Mucosa of descending colon (tissue), 3 donors: ENCODE data around the gene CDHR1. TPM values are rescaled to one million over a fixed set of nuclear protein-coding genes. Genes with fewer than 3 reads are reported as not detected.
"Not testable (repeated sequence)": the region's sequence is repeated elsewhere in the genome, so short reads cannot be mapped to it uniquely, and the experiment has no call there.

ENCODE experiments used
- ATAC-seq: fragments of 200-7000 bp; cut with Tn5 transposase; one replicate; pipeline ENCODE4 v1.9.1; 2020; ENCODE audit warnings: mild to moderate bottlenecking, moderate library complexity
- DNase-seq, 3 donors: peaks; one replicate each; pipeline ENCODE4 v3.0.0-alpha.2; 2020
- H3K36me3 ChIP-seq: fragments of 200-600 bp; one replicate; pipeline ENCODE4 v1.8.0; 2021; ENCODE audit warnings: low read depth, mild to moderate bottlenecking
- H3K4me1 ChIP-seq: fragments of 200-600 bp; one replicate; pipeline ENCODE4 v1.8.0; 2021; ENCODE audit warnings: low read depth, mild to moderate bottlenecking
- H3K4me3 ChIP-seq: fragments of 200-600 bp; one replicate; pipeline ENCODE4 v1.8.0; 2021; ENCODE audit warnings: mild to moderate bottlenecking
- H3K9me3 ChIP-seq: fragments of 200-600 bp; one replicate; pipeline ENCODE4 v1.8.0; 2021; ENCODE audit warnings: mild to moderate bottlenecking
- CTCF ChIP-seq: fragments of 200-600 bp; IDR thresholded peaks from one replicate; pipeline ENCODE4 v1.8.0; 2022; ENCODE audit warnings: antibody characterized with exemption, mild to moderate bottlenecking
- intact Hi-C, 2 donors: fragments of 100-400 bp; cut with DNase I in 1 of 2; cut with micrococcal nuclease in 1 of 2; formaldehyde crosslinking; loops; one replicate each; pipeline versions ENCODE4 v1.11.0 to v1.11.1; 2022; cut with DNase I, micrococcal nuclease
- total RNA-seq, 3 donors: library from RNA; stranded (reverse); fragmentation: NEBNext Ultra II Directional in 2 of 3; extraction: Animal tissue kit (Norgen Biotek cat#: 25700) in 2 of 3; gene quantifications; one replicate each; pipeline versions ENCODE4 v1.2.1 to v1.2.4, GENCODE V29; 2021 to 2023
- donor health status: DM: no; HTN: no; CAD: no; lungs with moderate emphysema.
- donor health status: DM: no; HTN: no; CAD: no.
- donor health status: DM: no; HTN: yes; CAD: no.

CDHR1 gene
- total RNA-seq, 3 donors from 2014 or later, result 39.6 to 169 (median 114) TPM

GRCh38 chr10:84176836-84177474 lies 17.4 kb upstream of the CDHR1 start:
- H3K4me1 ChIP-seq, result peaks cover 11% of the 10 kb centered on the region
- ATAC-seq (no peak), DNase-seq (peak in 1 of 3 donors; percentile 0)
- no peak overlapping the region for H3K4me3 ChIP-seq
- no peaks in the 10 kb centered on the region for H3K9me3 ChIP-seq
- H3K36me3 ChIP-seq, result no peaks in the 10 kb centered on the region
- no peak for TF ChIP-seq CTCF
- intact Hi-C loops, result no loop called here

- ATAC-seq (no peak), DNase-seq (peak in 1 of 3 donors; percentile 63)
- H3K9me3 ChIP-seq, result no peaks in the 10 kb centered on the region
- H3K36me3 ChIP-seq, result no peaks in the 10 kb centered on the region
- no peak overlapping the region for H3K4me3 ChIP-seq
- TF ChIP-seq CTCF, result no peak
- intact Hi-C loops, result no loop called here
- peaks cover 8% of the 10 kb centered on the region for H3K4me1 ChIP-seq
Measured at GRCh38 chr10:84177541-84178141, 16.7 kb upstream of the CDHR1 start.

DNA sequence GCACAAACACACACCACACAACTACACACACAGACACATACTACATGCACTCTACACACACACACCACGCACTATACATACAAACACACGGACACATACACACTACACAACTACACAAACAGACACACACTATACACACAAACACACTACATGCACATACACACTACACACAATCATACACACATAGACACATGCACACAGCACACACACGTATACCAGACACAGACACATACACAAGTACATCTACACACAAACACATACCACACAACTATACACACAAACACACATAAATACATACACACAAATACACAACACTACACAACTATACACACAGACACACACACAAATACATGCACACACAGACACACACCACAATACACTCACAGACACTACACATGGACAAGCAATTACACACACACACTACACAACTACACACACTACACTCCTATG lies 16.2 kb upstream of the CDHR1 start:
- no peaks in the 10 kb centered on the region for H3K9me3 ChIP-seq
- intact Hi-C loops, result no loop called here
- peaks cover 8% of the 10 kb centered on the region for H3K4me1 ChIP-seq
- no peak for TF ChIP-seq CTCF
- H3K4me3 ChIP-seq, result no peak overlapping the region
- ATAC-seq (no peak), DNase-seq (no peak)
- no peaks in the 10 kb centered on the region for H3K36me3 ChIP-seq

DNA sequence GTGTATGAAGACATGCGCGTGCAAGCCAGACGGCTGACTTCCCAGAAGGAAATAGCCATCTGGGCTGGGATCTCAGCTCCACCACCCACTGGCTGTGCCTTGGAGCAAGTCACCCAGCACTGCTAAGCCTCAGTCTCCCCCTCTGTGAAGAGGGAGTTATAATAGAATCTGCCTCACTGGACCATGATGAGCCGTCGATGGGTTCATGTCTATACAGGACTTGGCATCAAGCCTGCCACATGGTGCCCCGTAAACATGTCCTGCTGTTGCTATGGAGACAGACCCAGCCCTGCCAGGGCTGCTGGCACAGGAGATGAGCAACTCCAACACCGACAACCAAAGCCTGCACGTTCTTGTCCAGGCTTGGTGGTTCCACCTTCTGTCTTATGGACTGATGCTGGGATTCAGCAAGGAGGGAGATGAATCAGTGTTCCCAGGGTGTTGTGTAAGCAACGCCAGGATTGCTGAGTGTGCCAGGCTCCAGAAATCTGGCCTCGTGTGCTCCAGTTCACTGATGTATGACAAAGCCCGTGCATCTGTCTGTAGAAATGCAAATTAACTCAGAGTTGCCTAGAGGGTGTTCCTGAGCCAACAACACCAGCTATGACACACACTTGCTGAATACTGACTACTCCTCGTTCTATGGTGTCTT lies 15.2 kb upstream of the CDHR1 start:
- no peak overlapping the region for H3K4me3 ChIP-seq
- intact Hi-C loops, result no loop called here
- no peaks in the 10 kb centered on the region for H3K36me3 ChIP-seq
- peaks cover 13% of the 10 kb centered on the region for H3K4me1 ChIP-seq
- no peak for TF ChIP-seq CTCF
- no peaks in the 10 kb centered on the region for H3K9me3 ChIP-seq
- ATAC-seq, result peak; percentile 74
- DNase-seq, result peak; percentile 58 to 65 (median 61)

DNA sequence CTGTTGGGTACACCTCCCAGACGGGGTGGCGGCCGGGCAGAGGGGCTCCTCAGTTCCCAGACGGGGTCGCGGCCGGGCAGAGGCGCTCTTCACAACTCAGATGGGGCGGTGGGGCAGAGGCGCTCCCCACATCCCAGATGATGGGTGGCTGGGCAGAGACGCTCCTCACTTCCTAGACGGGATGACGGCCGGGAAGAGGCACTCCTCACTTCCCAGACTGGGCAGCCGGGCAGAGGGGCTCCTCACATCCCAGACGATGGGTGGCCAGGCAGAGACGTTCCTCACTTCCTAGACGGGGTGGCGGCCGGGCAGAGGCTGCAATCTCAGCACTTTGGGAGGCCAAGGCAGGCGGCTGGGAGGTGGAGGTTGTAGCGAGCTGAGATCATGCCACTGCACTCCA lies 14.0 kb upstream of the CDHR1 start:
- H3K9me3 ChIP-seq, H3K36me3 ChIP-seq, intact Hi-C loops, H3K4me3 ChIP-seq, DNase-seq, ATAC-seq: not testable (repeated sequence)
- peaks cover 17% of the 10 kb centered on the region for H3K4me1 ChIP-seq

DNA sequence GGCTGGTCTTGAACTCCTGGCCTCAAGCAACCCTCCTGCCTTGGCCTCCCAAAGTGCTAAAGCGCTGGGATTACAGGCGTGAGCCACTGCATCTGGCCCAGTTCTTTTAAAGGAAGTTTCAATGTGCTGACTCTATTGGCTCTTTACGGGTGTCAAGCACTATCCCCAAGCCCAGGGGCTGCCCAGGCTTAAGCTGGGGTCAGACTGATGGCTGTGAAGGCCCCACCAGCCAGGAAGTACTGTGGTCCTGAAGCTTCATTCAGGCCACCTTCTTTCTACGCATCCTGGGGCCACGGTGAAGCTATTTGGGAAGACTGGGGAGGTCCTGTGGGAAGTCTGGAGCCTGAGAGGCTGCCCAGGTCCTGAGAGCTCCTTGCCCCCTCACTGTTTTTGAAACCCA lies 12.7 kb upstream of the CDHR1 start:
- Histone ChIP-seq H3K36me3 (no peaks in the 10 kb centered on the region), H3K4me3 (no peak overlapping the region), H3K4me1 (peaks cover 17% of the 10 kb centered on the region), H3K9me3 (no peaks in the 10 kb centered on the region)
- intact Hi-C loops, result no loop called here
- ATAC-seq, result no peak
- DNase-seq, result no peak
- TF ChIP-seq CTCF, result no peak
